DND-41 (cell line): Measurements from ENCODE around the gene HECW1.

Experiments used
- CTCF ChIP-seq: IDR thresholded peaks from 2 replicates; pipeline ENCODE4 v1.5.1; 2012; ENCODE audit warnings: borderline replicate concordance, low read length, moderate library complexity, mild to moderate bottlenecking; ENCODE audit not compliant: poor library complexity, severe bottlenecking; ENCODE audit errors: extremely low read depth
- EZH2 ChIP-seq: IDR thresholded peaks from 3 replicates; pipeline ENCODE4 v1.6.1; 2012; ENCODE audit warnings: borderline replicate concordance, low read depth, mild to moderate bottlenecking, moderate library complexity, low read length, inconsistent platforms; ENCODE audit not compliant: severe bottlenecking

- no peak for TF ChIP-seq CTCF
- no peak for TF ChIP-seq EZH2
These were observed 181.7 kb downstream of the HECW1 start for GRCh38 chr7:43294080-43294630.
